ENCODE measurements around the gene ASPA.

- TF ChIP-seq CTCF (conservative IDR thresholded peaks at IDR 0.05; ENCODE audit: low read length) (no peak), EZH2phosphoT487 (IDR thresholded peaks at IDR 0.05; ENCODE audit: borderline replicate concordance, low read depth, low read length) (no peak)
Observed at GRCh38 chr17:3501344-3501743, 25.5 kb downstream of the ASPA start.
